CD4-positive, alpha-beta T cell treated with Interleukin-6 at 100 ng/mL for 8 hours (primary cell): Measurements from ENCODE around the gene COBL.

Experiments
- DNase-seq: peaks from one replicate; pipeline ENCODE4 v3.0.0-alpha.2; 2020; ENCODE audit warnings: mixed read lengths, low spot score

COBL gene

GRCh38 chr7:51190969-51191368 is 125.6 kb downstream of the COBL start:
- DNase-seq: no peak

- DNase-seq: no peak
These were observed 126.8 kb downstream of the COBL start for GRCh38 chr7:51189777-51190176.

- DNase-seq: no peak
These were observed 127.6 kb downstream of the COBL start for GRCh38 chr7:51188987-51189386.

GRCh38 chr7:51187941-51188340 is 128.7 kb downstream of the COBL start:
- DNase-seq: no peak

GRCh38 chr7:51186531-51186930 is 130.1 kb downstream of the COBL start:
- no peak for DNase-seq

- DNase-seq: no peak
These were observed 133.9 kb downstream of the COBL start for GRCh38 chr7:51182636-51183166.

GRCh38 chr7:51180092-51180491 is 136.5 kb downstream of the COBL start:
- DNase-seq: no peak

GRCh38 chr7:51175992-51176388 is 140.6 kb downstream of the COBL start:
- DNase-seq: no peak

GRCh38 chr7:51175316-51175991 is 141.2 kb downstream of the COBL start:
- DNase-seq: no peak

GRCh38 chr7:51165337-51165736 is 151.3 kb downstream of the COBL start:
- DNase-seq: no peak

- peak; percentile 53 for DNase-seq
These were observed 153.8 kb downstream of the COBL start for GRCh38 chr7:51162724-51163329.

- DNase-seq: no peak
These were observed 154.7 kb downstream of the COBL start for GRCh38 chr7:51161937-51162336.

GRCh38 chr7:51160990-51161615 is 155.5 kb downstream of the COBL start:
- peak; percentile 35 for DNase-seq

- DNase-seq: no peak
These were observed 156.2 kb downstream of the COBL start for GRCh38 chr7:51160411-51160810.

GRCh38 chr7:51158742-51159445 is 157.7 kb downstream of the COBL start:
- DNase-seq: no peak

GRCh38 chr7:51158211-51158610 is 158.4 kb downstream of the COBL start:
- no peak for DNase-seq

- DNase-seq: no peak
These were observed 162.4 kb downstream of the COBL start for GRCh38 chr7:51154201-51154600.

- no peak for DNase-seq
These were observed 163.9 kb downstream of the COBL start for GRCh38 chr7:51152706-51153200.

GRCh38 chr7:51151455-51151854 is 165.2 kb downstream of the COBL start:
- no peak for DNase-seq

- DNase-seq: no peak
These were observed 166.4 kb downstream of the COBL start for GRCh38 chr7:51150193-51150592.

- no peak for DNase-seq
These were observed 168.4 kb downstream of the COBL start for GRCh38 chr7:51148216-51148615.

GRCh38 chr7:51146816-51147586 is 169.6 kb downstream of the COBL start:
- DNase-seq: no peak
